NCI-H526 treated with DMSO at 0.1 percent for 48 hours (cell line): ENCODE results near the gene TMC1.
"Not testable (repeated sequence)": the region's sequence is repeated elsewhere in the genome, so short reads cannot be mapped to it uniquely, and the experiment has no call there.

Experiments used
- DNase-seq: peaks from one replicate; lab custom pipeline; 2025; lab: John Stamatoyannopoulos, UW

TMC1 gene

GRCh38 chr9:72526901-72527800, 5.7 kb downstream of the TMC1 start:
- peak; percentile 35 for DNase-seq

- DNase-seq = no peak
Measured at GRCh38 chr9:72527801-72528195, 6.4 kb downstream of the TMC1 start.

- DNase-seq = no peak
Measured at GRCh38 chr9:72529531-72529930, 8.1 kb downstream of the TMC1 start.

- no peak for DNase-seq
Measured at GRCh38 chr9:72533322-72533721, 11.9 kb downstream of the TMC1 start.

GRCh38 chr9:72534931-72535330, 13.5 kb downstream of the TMC1 start:
- no peak for DNase-seq

GRCh38 chr9:72537011-72537545, 15.7 kb downstream of the TMC1 start:
- DNase-seq = no peak

- no peak for DNase-seq
Measured at GRCh38 chr9:72537671-72538070, 16.3 kb downstream of the TMC1 start.

GRCh38 chr9:72538921-72539702, 17.7 kb downstream of the TMC1 start:
- DNase-seq = no peak

GRCh38 chr9:72539824-72540347, 18.5 kb downstream of the TMC1 start:
- DNase-seq = no peak

GRCh38 chr9:72540348-72540873, 19.0 kb downstream of the TMC1 start:
- DNase-seq = no peak

- not testable (repeated sequence) for DNase-seq
Measured at GRCh38 chr9:72542537-72542833, 21.1 kb downstream of the TMC1 start.

GRCh38 chr9:72542917-72543316, 21.5 kb downstream of the TMC1 start:
- DNase-seq = no peak

- no peak for DNase-seq
Measured at GRCh38 chr9:72551306-72551705, 29.9 kb downstream of the TMC1 start.

GRCh38 chr9:72552356-72552755, 30.9 kb downstream of the TMC1 start:
- DNase-seq = no peak

- no peak for DNase-seq
Measured at GRCh38 chr9:72554221-72554641, 32.8 kb downstream of the TMC1 start.

- no peak for DNase-seq
Measured at GRCh38 chr9:72557549-72557948, 36.1 kb downstream of the TMC1 start.

GRCh38 chr9:72560086-72560485, 38.7 kb downstream of the TMC1 start:
- DNase-seq = no peak

- no peak for DNase-seq
Measured at GRCh38 chr9:72563806-72564205, 42.4 kb downstream of the TMC1 start.

- no peak for DNase-seq
Measured at GRCh38 chr9:72564479-72565281, 43.3 kb downstream of the TMC1 start.

GRCh38 chr9:72565535-72565934, 44.1 kb downstream of the TMC1 start:
- no peak for DNase-seq

- no peak for DNase-seq
Measured at GRCh38 chr9:72574156-72574810, 52.9 kb downstream of the TMC1 start.
